IMR-90 (cell line): Measurements from ENCODE around the gene CDR2L. TPM values are rescaled to one million over a fixed set of nuclear protein-coding genes. Genes with fewer than 3 reads are reported as not detected.

Experiments
- ATAC-seq: fragments of 200-7000 bp; cut with Tn5 transposase; 2 replicates; pipeline ENCODE4 v1.9.1; 2020; ENCODE audit warnings: low read depth, mild to moderate bottlenecking, moderate library complexity
- BruUV-seq: library from RNA; stranded (reverse); fragments of 400-500 nt; replicated peaks from 2 replicates; lab custom pipeline; 2021; lab: Mats Ljungman, UMichigan
- CTCF ChIA-PET: fragments of 300-600 bp; formaldehyde crosslinking; extraction: SDS; loops from one replicate; lab custom pipeline; 2021; ENCODE audit warnings: antibody characterized with exemption; lab: Yijun Ruan, JAX
- POLR2A ChIA-PET: fragments of 300-600 bp; sonication (Branson Sonifier 250); formaldehyde crosslinking; loops from one replicate; lab custom pipeline; 2022; ENCODE audit warnings: antibody characterized with exemption; ENCODE audit not compliant: unreplicated experiment; lab: Charles Lee
- DNase-seq: peaks from one replicate; pipeline ENCODE4 v3.0.0; 2013
- H2AFZ ChIP-seq: replicated peaks from 2 replicates; pipeline ENCODE3; 2013; ENCODE audit warnings: low read length, mild to moderate bottlenecking; ENCODE audit not compliant: poor library complexity
- H2AK5ac ChIP-seq: 2 replicates; pipeline ENCODE4 v1.6.1; 2013; ENCODE audit warnings: low read depth, low read length, inconsistent platforms
- H2AK9ac ChIP-seq: replicated peaks from 2 replicates; pipeline ENCODE3; 2013; ENCODE audit warnings: mild to moderate bottlenecking, low read depth, low read length, moderate library complexity; ENCODE audit not compliant: poor library complexity
- H2BK120ac ChIP-seq: 2 replicates; pipeline ENCODE4 v1.6.1; 2013; ENCODE audit warnings: low read depth, low read length, inconsistent platforms
- H2BK15ac ChIP-seq: 3 replicates; pipeline ENCODE4 v1.6.1; 2013; ENCODE audit warnings: low read depth, low read length, inconsistent platforms
- H2BK20ac ChIP-seq: 2 replicates; pipeline ENCODE4 v1.6.1; 2013; ENCODE audit warnings: low read depth, mild to moderate bottlenecking, inconsistent platforms, low read length, moderate library complexity
- H2BK5ac ChIP-seq: 2 replicates; pipeline ENCODE4 v1.6.1; 2013; ENCODE audit warnings: mild to moderate bottlenecking, low read depth, low read length, inconsistent platforms; ENCODE audit not compliant: poor library complexity, severe bottlenecking
- H3K14ac ChIP-seq: replicated peaks from 2 replicates; pipeline ENCODE4 v1.6.1; 2013; ENCODE audit warnings: low read depth, low read length, inconsistent platforms
- H3K18ac ChIP-seq: 2 replicates; pipeline ENCODE4 v1.6.1; 2013; ENCODE audit warnings: low read depth, low read length, control low read depth
- H3K23ac ChIP-seq: 2 replicates; pipeline ENCODE4 v1.6.1; 2013; ENCODE audit warnings: low read depth, low read length, inconsistent platforms
- H3K27ac ChIP-seq: 2 replicates; pipeline ENCODE4 v1.5.1; 2013; ENCODE audit warnings: mild to moderate bottlenecking, control low read depth, low read length; ENCODE audit not compliant: insufficient read depth
- H3K27me3 ChIP-seq: 2 replicates; pipeline ENCODE4 v1.6.1; 2013; ENCODE audit warnings: low read length; ENCODE audit not compliant: control insufficient read depth, insufficient read depth
- H3K36me3 ChIP-seq: 2 replicates; pipeline ENCODE4 v1.6.1; 2013; ENCODE audit warnings: low read length, mixed read lengths; ENCODE audit not compliant: control insufficient read depth, insufficient read depth
- H3K4ac ChIP-seq: 2 replicates; pipeline ENCODE4 v1.6.1; 2013; ENCODE audit warnings: low read depth, low read length, inconsistent platforms
- H3K4me1 ChIP-seq: 2 replicates; pipeline ENCODE4 v1.6.1; 2013; ENCODE audit warnings: low read length, mixed read lengths; ENCODE audit not compliant: control insufficient read depth, insufficient read depth
- H3K4me2 ChIP-seq: 2 replicates; pipeline ENCODE4 v1.6.1; 2013; ENCODE audit warnings: low read depth, mild to moderate bottlenecking, control low read depth, low read length, moderate library complexity
- H3K4me3 ChIP-seq: 2 replicates; pipeline ENCODE4 v1.5.1; 2013; ENCODE audit warnings: low read depth, mild to moderate bottlenecking, control low read depth, low read length, moderate library complexity; ENCODE audit not compliant: insufficient read depth
- H3K56ac ChIP-seq: 2 replicates; pipeline ENCODE4 v1.6.1; 2013; ENCODE audit warnings: low read length, inconsistent platforms; ENCODE audit not compliant: insufficient read depth; ENCODE audit errors: extremely low read depth
- H3K79me1 ChIP-seq, 2 experiments: 2 replicates each; pipeline ENCODE4 v1.6.1; 2013; ENCODE audit warnings: low read length in 2 of 2, inconsistent platforms in 1 of 2, low read depth in 1 of 2
- H3K9ac ChIP-seq: 2 replicates; pipeline ENCODE4 v1.6.1; 2013; ENCODE audit warnings: low read depth, low read length, control low read depth
- H3K9me1 ChIP-seq: 2 replicates; pipeline ENCODE4 v1.6.1; 2013; ENCODE audit warnings: low read length, inconsistent platforms; ENCODE audit not compliant: insufficient read depth
- H3K9me3 ChIP-seq: 2 replicates; pipeline ENCODE4 v1.6.1; 2013; ENCODE audit warnings: low read length; ENCODE audit not compliant: control insufficient read depth, insufficient read depth
- H4K20me1 ChIP-seq: 2 replicates; pipeline ENCODE4 v1.6.1; 2013; ENCODE audit warnings: low read length, inconsistent platforms; ENCODE audit not compliant: insufficient read depth
- H4K5ac ChIP-seq: 2 replicates; pipeline ENCODE4 v1.6.1; 2013; ENCODE audit warnings: mild to moderate bottlenecking, low read depth, low read length, control low read depth
- H4K8ac ChIP-seq, 2 experiments: 2 replicates each; pipeline ENCODE4 v1.6.1; 2013; ENCODE audit warnings: low read depth in 2 of 2, low read length in 2 of 2, control low read depth in 1 of 2, inconsistent platforms in 1 of 2
- H4K91ac ChIP-seq: 2 replicates; pipeline ENCODE4 v1.6.1; 2013; ENCODE audit warnings: low read depth, low read length, inconsistent platforms; ENCODE audit not compliant: insufficient read depth
- CHD1 ChIP-seq: IDR thresholded peaks from 2 replicates; pipeline ENCODE4 v1.6.1; 2012; ENCODE audit warnings: low read depth, low read length, improper control_type of control experiment
- MAFK ChIP-seq: IDR thresholded peaks from 2 replicates; pipeline ENCODE4 v1.6.1; 2012; ENCODE audit warnings: low read depth, low read length, improper control_type of control experiment
- NFE2L2 ChIP-seq: fragments of 150-350 bp; IDR thresholded peaks from 2 replicates; pipeline ENCODE4 v1.6.1; 2016; ENCODE audit warnings: low read depth, mild to moderate bottlenecking, low read length
- POLR2A ChIP-seq: IDR thresholded peaks from 2 replicates; pipeline ENCODE4 v1.6.1; 2012; ENCODE audit warnings: mild to moderate bottlenecking, low read depth, low read length
- RAD21 ChIP-seq: IDR thresholded peaks from 2 replicates; pipeline ENCODE4 v1.6.1; 2012; ENCODE audit warnings: low read length, improper control_type of control experiment
- RCOR1 ChIP-seq: IDR thresholded peaks from 2 replicates; pipeline ENCODE4 v1.6.1; 2012; ENCODE audit warnings: mild to moderate bottlenecking, low read length, improper control_type of control experiment; ENCODE audit not compliant: insufficient replicate concordance
- WGBS, 2 experiments: methylation state at CpG; one replicate each; pipeline versions ENCODE4 v1.1.5 to v1.1.7; 2013; ENCODE audit warnings: missing lambda C conversion rate in 2 of 2; ENCODE audit not compliant: insufficient read length in 1 of 2; ENCODE audit errors: extremely low coverage in 2 of 2; 5-methylcytosine and 5-hydroxymethylcytosine counted together
- dilution Hi-C: fragments of 300-500 bp; cut with HindIII; formaldehyde crosslinking; loops from one replicate; pipeline ENCODE4 v1.14.3; 2018; ENCODE audit warnings: low sequenced_read_pairs; ENCODE audit not compliant: unreplicated experiment
- in situ Hi-C: fragments of 300-500 bp; cut with MboI; formaldehyde crosslinking; loops from 3 replicates; pipeline ENCODE4 v1.14.3; 2019; ENCODE audit warnings: low sequenced_read_pairs, inconsistent platforms, mixed read lengths
- intact Hi-C: fragments of 100-400 bp; cut with micrococcal nuclease; formaldehyde crosslinking; loops from 2 replicates; pipeline ENCODE4 v1.10.0; 2022
- polyA plus RNA-seq, 3 experiments: library from polyadenylated mRNA; depleted of rRNA; stranded (reverse); fragments of >200 nt; gene quantifications; 2 replicates each; pipeline ENCODE4 v1.2.3, GENCODE V29; 2012; ENCODE audit warnings: low replicate concordance in 1 of 3
- total RNA-seq: library from RNA; depleted of rRNA; stranded (reverse); fragments of >200 nt; gene quantifications from 2 replicates; pipeline ENCODE4 v1.2.3, GENCODE V29; 2012

The CDR2L gene
- total and polyA plus RNA-seq, 2 of the 4 experiments (the other 2 are of a cell fraction) = 5.7 to 18.9 TPM

GRCh38 chr17:75008373-75008772 is 20.9 kb downstream of the CDR2L start:
- intact Hi-C loops (no loop called here), dilution Hi-C loops (no loop called here), in situ Hi-C loops (no loop called here)
- peaks cover 2% of the 10 kb centered on the region for H3K4me1 ChIP-seq
- H3K27me3 ChIP-seq = no peaks in the 10 kb centered on the region
- H2BK20ac ChIP-seq = no peak overlapping the region
- no peak overlapping the region for H3K56ac ChIP-seq
- H4K91ac ChIP-seq = no peak overlapping the region
- ATAC-seq = no peak
- no peak overlapping the region for H2BK120ac ChIP-seq
- H4K5ac ChIP-seq = no peak overlapping the region
- H3K18ac ChIP-seq = no peak overlapping the region
- no peak overlapping the region for H3K9ac ChIP-seq
- no peak overlapping the region for H3K23ac ChIP-seq
- BruUV-seq = no TSS peak
- H3K9me1 ChIP-seq = no peaks in the 10 kb centered on the region
- H3K14ac ChIP-seq = no peak overlapping the region
- no peak overlapping the region for H3K4me3 ChIP-seq
- CTCF ChIA-PET = no interaction called here
- peaks cover 19% of the 10 kb centered on the region; the same call in 1 of the 2 replicates for H3K36me3 ChIP-seq
- H2AK9ac ChIP-seq = no peak overlapping the region
- no peak overlapping the region for H3K4me2 ChIP-seq
- H4K8ac ChIP-seq = no peak overlapping the region
- peaks cover 4 to 6% of the 10 kb centered on the region in 2 experiments for H3K79me1 ChIP-seq
- WGBS, 2 experiments = no CpG with 5 or more reads among the region's 6 CpGs
- H3K27ac ChIP-seq = no peak overlapping the region
- H3K4ac ChIP-seq = no peak overlapping the region
- no peaks in the 10 kb centered on the region for H3K9me3 ChIP-seq
- POLR2A ChIA-PET = interaction anchor here (0.5 kb wide), 2 partner anchors 14 to 157 kb away, joined by 3 read pairs; no protein-coding TSS in a partner anchor
- H2AK5ac ChIP-seq = no peak overlapping the region
- H2AFZ ChIP-seq = no peak overlapping the region
- DNase-seq = no peak
- H4K20me1 ChIP-seq = no peaks in the 10 kb centered on the region
- no peak for TF ChIP-seq RAD21
- no peak for TF ChIP-seq CHD1
- TF ChIP-seq NFE2L2 = no peak
- TF ChIP-seq POLR2A = no peak
- no peak for TF ChIP-seq MAFK
- no peak for TF ChIP-seq RCOR1
- H2BK15ac ChIP-seq = no peak overlapping the region
- no peak overlapping the region for H2BK5ac ChIP-seq
